GM12801 (cell line): ENCODE results near the gene PIRT.

ENCODE experiments used
- CTCF ChIP-seq: IDR thresholded peaks from one replicate; pipeline ENCODE4 v1.5.1; 2011; ENCODE audit warnings: control low read depth; ENCODE audit not compliant: insufficient read length; ENCODE audit errors: extremely low read depth

Gene PIRT

GRCh38 chr17:10793816-10794215, 44.1 kb downstream of the PIRT start:
- TF ChIP-seq CTCF = no peak

DNA sequence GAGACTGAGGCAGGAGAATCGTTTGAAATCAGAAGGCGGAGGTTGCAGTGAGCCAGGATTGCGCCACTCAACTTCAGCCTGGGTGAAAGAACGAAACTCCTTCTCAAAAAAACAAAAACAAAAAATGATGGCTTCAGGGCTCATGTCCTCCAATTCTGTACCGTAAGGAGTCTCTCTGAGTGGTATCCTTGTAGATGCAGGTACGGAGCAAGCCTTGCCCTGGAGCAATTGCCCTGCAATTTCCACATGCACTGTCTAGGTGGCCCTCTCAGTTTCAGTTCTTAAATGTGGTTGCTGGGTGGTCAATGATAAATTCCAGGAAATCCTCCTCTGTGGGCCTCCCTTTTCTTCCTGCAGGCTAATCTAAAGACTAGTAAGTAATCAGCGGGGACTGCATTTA, 44.6 kb downstream of the PIRT start:
- TF ChIP-seq CTCF = no peak

DNA sequence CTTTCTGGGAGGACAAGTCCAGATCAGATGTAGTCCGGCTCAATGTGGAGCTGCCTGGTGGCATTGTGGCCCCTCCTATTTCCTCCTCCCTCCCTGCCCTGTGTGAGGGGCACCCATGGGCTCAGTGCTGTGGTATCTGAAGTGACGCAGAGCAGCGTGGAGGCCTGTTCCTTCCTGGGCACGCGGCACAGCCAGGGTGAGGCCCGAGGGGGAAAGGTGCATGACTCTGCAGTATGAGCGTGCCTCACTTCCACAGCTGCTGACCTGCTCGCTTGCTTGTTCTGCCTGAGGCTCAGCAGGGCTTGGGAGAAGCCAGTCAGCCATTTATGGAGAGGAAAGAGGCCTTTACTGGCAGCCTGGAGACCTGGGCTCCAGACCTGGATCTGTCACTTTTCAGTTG, 45.7 kb downstream of the PIRT start:
- TF ChIP-seq CTCF = no peak

DNA sequence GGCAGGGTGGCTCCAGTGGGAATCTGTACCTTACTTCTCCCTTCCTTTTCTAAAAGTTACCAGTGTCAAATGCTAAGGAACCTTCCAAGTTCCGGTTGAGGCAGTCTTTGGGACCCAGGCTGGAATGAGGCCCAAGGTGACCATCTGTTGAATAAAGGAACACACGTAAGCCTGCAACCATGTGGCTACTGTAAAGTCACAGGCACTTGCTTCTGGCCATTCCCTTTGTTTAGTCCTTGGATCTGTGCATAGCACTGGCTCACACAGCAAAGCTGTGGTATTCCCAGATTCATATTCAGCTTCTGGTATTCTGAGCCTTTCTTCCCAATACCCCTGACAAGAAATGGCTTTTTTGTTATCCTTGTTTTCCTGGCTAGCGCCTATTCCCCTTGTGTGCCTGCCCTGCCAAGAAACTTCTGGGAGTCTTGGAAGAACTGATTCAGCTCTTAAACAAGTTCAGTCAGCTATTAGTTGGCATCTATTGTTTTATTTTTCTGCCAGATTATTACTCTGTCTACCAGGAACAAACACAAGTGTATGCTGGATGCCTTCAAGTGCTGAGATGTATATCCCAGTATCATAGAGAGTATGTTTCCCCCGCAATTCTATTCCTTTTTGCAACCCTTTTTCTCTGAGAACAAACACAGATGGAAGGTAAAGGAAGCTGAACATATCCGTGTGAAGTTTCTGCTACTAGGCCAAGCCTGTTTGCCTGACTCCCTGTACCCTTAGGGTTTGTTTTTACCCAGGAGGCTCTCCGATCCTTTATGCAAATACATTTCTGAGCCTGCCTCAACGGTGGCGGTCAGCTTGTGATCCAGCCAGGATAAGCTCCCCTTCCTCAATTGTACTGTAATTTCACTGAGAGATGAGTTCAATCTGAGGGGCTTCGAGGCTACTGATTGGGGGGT, 47.1 kb downstream of the PIRT start:
- TF ChIP-seq CTCF = no peak

- no peak for TF ChIP-seq CTCF
Measured at GRCh38 chr17:10789694-10790271, 48.1 kb downstream of the PIRT start.

DNA sequence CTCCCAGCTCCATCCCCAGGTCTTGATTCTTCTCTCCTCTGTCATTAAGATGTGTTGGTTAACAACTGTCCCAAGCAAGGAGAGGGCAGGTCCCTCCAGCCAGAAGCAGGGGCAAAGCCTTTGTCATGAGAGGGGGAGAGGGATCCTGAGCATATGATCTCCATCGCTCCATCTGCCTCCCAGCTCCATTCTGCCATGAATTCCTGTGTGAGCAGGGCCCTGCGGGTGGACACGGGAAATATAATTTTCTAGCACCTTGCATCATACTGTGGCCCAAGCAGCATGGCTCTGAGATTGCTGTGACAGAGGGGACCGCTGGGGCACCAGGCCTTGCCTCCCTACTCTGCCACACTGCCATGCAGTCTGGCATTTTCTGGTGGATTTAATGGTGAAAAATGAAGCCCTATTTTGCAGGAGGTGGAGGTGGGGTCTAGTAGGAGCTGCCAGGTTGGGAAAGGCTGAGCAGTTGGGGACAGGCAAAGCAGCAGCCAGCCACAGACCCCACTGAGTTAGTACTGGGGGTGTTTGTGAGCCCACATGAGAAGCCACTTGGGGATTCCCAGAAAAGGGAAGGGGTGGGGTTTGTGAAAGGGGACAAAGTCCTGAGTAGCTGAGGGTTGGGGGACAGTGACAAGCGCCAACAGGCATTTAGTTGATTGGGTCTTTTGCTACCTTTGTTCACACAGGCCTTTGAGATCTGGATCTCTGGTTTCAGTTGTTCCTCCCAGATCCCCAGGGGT, 50.4 kb downstream of the PIRT start:
- TF ChIP-seq CTCF = no peak

GRCh38 chr17:10785295-10785694, 52.6 kb downstream of the PIRT start:
- no peak for TF ChIP-seq CTCF
